GM21737 (cell line): ENCODE measurements around the gene KRTAP10-4.
"Not testable (repeated sequence)": the region's sequence is repeated elsewhere in the genome, so short reads cannot be mapped to it uniquely, and the experiment has no call there.

ENCODE experiments used
- ATAC-seq: cut with Tn5 transposase; IDR thresholded peaks from one replicate; pipeline ENCODE4 v1.9.1; 2021; ENCODE audit warnings: mild to moderate bottlenecking, moderate library complexity; ENCODE audit not compliant: unreplicated experiment

The KRTAP10-4 gene

DNA sequence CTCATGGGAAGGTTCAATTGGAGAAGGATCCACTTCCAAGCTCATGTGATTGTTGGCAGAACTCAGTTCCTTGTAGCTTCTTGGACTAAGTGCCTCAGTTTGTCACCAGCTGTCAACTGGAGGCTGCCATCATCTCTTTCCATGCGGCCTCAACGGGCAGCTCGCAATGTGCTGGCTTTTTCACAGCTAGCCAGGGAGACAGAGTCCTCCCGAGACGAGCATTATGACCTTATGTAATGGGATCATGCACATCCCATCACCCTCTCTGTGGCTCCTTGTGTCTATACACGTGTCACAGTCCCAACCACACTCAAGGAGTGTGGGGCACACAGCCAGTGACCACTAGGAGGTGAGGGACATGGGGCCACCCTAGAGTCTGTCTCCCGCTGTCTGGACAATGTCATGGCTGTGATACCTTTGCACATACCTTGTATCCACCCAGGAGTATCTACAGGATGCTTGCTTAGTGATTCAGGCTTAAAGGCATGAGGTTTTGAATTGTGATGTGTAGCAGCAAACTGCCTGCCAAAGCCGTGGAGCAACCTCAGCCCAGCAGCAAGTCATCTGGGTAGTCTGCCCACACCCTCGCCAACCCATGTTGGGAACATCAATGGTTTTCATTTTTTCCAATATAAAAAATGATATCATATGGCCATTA is 22.7 kb downstream of the KRTAP10-4 start:
- ATAC-seq: no peak

DNA sequence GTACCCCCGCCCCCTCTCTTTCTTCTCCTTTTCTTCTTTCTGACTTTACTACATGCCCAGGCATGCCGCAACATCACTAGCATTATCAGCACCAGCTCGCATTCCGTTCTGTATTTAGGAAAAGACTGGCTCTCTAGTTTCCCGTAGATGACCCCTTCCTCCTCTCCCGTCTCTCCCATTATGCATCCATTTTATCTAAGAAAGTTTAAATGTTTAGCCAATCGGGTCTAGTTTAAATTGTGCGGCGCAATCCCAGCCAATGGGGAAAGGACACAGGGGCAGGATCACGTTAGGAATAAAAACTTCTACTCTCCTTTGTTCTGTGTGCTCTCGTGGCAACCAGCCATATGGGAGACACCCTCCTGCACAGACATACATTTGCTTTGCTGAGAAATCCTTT is 24.5 kb downstream of the KRTAP10-4 start:
- no peak for ATAC-seq

DNA sequence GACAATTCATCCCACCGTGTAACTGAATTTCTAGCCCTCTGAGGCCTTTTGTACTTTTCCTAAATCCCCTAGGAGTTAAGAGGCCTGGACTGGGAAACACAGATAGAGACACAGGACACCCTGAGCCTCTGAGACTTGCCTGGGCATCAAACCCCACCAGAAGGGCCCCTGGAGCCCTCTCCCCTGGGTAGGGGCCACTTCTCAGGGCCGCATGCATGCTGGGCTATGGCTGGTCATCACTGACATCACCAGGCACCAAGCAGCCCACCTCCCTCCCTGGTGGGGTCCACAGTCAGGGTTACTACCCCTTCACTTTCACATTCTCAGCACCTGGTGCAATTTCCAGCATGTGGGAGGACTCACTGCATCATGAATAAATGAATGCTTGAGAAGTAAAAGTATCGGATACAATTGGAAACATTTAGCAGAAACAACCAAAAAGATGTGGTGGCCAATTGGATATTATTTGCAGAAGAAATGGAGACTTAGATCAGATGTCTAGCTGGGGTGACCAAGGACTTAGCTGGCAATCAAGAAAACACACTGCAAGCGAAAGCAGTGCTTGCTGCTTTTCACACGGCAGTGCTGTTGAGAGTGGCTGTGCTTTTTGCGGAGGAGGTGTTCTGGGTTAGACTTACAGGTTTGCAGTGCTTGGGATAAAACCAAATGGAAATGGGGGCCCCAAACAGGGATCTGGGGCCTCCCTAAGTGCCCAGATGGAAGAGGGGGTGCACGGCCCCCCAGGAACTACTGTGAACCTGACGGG is 25.9 kb downstream of the KRTAP10-4 start:
- no peak for ATAC-seq

DNA sequence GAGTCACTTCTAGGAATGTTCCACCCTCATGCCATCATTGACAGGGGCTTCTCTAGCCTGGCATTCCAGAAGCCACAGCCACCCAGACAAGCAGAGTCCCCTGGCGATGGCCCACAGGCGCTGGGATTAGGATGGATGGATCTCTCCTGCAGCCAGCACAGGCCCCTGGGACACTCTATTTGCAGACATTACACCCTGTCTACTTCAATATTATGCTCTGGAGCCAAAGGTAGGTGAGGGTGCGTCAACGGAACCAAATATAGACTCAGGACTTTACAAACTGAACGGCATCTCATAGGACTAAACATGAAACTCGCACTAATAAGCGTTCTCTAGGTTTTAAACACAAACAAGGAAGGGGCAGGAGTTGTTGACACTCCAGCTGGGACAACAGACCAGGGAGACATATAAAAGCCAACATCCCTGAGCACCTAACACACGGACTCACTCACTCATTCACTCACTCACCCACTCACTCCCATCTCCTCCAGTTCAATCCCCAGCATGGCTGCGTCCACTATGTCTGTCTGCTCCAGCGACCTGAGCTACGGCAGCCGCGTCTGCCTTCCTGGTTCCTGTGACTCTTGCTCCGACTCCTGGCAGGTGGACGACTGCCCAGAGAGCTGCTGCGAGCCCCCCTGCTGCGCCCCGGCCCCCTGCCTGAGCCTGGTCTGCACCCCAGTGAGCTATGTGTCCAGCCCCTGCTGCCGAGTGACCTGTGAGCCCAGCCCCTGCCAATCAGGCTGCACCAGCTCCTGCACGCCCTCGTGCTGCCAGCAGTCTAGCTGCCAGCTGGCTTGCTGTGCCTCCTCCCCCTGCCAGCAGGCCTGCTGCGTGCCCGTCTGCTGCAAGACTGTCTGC is 26.8 kb downstream of the KRTAP10-4 start, which contains the start of gene KRTAP10-7:
Gene KRTAP10-7 (plus strand): TSS at position 480 of the 861 bp plus-strand sequence. CDS start 25 bp downstream, at position 505.
- not testable (repeated sequence) for ATAC-seq

DNA sequence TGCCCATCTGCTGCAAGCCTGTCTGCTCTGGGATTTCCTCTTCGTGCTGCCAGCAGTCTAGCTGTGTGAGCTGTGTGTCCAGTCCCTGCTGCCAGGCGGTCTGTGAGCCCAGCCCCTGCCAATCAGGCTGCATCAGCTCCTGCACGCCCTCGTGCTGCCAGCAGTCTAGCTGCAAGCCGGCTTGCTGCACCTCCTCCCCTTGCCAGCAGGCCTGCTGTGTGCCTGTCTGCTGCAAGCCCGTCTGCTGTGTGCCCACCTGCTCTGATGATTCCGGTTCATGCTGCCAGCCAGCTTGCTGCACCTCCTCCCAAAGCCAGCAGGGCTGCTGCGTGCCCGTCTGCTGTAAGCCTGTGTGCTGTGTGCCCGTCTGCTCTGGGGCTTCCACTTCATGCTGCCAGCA is 27.6 kb downstream of the KRTAP10-4 start:
- not testable (repeated sequence) for ATAC-seq

DNA sequence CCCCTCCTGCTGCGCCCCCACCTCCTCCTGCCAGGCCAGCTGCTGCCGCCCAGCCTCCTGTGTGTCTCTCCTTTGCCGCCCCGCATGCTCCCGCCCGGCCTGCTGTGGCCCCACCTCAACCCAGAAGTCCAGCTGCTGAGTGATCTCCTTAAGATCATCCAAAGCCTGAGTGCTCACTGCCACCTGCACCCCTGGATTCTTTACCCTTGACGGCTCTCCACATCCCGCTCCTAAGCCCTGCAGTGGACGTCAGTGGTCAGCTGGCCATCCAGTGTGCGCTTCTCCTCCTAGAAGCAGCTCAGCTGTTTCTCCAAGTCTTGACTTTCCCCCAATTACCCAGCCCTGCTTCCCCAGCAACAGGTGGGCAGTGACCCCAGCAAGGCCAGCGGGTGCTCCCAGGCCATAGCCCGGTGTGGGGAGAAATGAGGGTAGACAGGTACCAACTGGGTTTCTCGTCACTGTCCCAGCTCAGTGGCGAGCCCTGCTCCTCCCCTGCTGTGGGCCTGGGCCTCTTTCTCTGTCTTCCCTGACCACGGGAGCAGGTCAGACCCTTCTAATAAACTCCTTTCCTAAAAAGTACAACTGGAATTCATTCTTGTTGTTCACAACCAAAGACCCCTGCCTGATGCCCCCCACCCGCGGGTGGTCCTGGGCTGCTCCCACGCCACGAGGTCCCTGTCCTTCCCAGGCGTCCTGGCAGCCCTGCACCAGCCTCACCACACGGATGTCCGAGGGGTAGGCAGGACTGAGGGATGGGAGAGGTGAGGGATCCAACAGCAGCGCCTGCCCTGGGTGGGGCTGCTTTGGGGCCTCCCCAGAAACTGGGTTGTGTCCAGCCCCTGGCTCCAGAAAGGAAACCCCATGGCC is 28.3 kb downstream of the KRTAP10-4 start:
- no peak for ATAC-seq

DNA sequence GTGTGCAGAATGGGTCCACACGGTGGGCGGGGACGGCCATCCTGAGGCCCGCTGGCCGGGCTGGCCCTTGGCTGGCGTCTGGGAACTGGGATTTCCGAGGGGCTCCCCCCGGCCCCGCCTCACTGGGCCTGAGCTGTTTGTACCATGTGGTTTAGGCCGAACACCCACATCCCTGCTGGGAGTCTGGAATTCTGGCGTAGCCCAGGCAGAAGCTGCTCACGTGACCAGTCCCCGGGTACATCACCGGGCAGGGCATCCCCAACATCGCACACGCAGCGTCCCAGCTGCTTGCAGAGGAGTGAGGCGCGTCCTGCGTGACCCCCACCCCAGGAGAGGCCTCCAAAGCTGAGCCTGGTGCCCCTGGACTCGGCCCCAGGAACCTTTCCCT is 28.9 kb downstream of the KRTAP10-4 start:
- no peak for ATAC-seq

DNA sequence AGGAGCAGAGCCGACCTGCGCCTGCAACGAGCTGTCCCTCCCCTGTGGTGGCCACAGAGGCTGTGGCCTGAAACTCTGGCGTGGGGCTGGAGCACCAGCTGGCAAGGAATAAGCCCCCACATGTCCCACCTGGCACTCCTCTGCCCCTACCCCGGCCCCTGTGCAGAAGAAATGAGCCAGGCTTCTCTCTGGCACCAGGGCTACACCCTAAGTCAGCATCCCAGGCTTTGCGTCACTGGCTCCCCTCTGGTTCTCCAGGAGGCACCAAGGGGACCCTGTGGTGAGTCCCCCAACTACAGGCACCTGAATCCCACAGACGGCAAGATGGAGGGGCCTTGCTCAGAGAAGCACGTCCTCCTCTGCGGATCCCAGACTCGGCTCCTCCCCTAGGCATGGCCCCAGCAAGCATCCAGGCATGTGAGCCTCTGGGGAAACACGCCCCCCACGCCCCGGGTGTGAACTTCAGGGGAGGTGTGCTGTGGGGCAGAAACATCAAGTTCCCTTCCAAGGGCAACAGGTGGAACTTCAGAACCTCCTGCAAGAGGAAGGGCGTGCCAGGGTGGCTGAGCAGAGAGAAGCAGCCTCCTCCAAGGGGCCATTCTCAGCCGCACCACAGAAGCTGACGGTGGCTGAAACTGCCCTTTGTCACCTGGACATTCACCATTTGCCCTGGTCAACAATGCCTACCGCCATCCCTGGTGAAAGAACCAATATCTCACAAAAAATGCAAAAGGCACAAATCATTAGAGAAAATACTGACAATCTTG is 29.8 kb downstream of the KRTAP10-4 start:
- ATAC-seq: no peak

DNA sequence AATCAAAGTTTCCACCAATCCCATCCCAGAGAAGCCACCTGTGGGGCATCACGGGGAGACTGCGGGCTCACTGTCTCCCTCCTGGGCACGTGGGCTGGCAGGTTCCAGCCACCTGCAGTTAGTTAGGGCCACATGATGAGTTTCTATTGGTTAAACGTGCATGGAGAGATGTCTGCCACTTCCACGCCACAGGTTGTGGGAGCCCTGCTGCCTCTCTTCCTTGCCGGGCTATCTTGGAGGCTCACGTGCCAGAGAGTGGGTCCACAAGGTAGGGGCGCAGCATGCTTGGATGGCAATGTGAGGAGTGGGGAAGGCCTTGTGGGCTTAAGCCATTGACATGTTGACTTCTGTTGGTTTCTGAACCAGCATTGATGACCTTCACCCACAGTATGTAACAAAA is 30.4 kb downstream of the KRTAP10-4 start:
- ATAC-seq: no peak

DNA sequence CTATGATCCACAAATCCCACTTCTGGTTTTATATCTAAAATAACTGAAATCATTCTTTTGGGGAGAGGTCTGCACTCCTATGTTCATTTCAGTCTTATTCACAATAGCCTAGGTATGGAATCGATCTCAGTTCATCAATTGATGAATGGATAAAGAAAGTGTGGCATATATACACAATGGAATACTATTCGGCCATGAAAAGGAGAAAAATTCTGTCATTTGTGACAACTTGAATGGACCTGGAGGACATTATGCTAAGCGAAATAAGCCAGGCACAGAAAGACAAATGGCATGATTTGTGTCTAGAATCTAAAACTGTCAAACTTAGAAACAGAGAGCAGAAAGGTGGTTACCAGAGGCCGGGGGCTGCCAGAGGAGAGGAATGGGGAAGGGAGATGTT is 33.0 kb downstream of the KRTAP10-4 start:
- ATAC-seq: no peak

DNA sequence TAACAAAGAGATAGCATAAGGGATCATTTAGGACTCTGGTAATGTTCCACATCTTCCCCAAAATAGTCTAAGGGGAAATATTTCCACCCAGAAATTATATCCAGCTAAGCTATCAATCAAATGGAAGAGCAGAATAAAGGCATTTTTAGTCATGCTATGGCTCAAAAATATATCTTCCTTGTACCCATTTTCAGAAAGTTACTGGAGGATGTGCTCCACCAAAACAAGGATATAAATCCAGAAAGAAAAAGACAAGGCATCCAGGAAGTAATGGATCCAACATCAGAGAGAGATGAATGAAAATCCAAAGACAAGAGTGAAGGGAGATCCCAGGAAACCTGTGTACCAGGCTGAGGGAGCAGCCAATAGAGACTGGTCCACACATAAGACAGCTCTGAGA is 35.7 kb downstream of the KRTAP10-4 start:
- no peak for ATAC-seq

DNA sequence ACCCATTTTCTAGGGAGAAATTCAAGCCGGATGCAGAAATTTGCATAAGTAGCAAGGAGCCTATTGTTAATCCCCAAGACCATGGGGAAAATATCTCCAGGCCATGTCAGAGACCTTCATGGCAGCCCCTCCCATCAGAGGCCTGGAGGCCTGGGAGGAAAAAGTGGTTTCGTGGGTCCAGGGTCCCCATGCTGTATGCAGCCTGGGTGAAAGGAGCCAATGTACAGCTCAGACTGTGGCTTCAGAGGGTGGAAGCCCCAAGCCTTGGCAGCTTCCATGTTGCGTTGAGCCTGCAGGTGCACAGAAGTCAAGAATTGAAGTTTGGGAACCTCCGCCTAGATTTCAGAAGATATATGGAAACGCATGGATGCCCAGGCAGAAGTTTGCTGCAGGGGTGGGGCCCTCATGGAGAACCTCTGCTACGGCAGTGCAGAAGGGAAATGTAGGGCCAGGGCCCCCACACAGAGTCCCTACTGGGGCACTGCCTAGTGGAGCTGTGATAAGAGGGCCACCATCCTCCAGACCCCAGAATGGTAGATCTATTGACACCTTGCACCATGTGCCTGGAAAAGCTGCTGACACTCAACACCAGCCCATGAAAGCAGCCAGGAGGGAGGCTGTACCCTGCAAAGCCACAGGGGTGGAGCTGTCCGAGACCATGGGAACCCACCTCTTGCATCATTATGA is 36.8 kb downstream of the KRTAP10-4 start:
- ATAC-seq: not testable (repeated sequence)

DNA sequence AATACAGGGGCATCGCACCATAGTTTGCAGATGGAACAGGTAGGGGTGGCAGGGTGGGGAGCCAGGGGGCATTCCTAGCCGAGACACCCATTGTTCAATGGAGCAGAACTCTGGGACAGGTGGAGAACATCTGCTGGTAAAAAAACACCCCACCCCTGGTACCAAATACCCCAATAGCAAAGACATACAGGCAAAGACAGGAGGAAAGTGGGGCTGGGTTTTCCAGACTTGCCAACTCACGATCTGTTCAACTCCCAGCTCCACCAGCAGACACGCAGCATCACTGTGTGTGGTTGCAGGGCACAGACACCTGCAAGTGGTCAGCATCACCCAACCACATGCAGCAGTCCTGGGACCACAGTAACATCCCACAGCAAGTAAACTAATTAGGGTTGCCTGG is 38.0 kb downstream of the KRTAP10-4 start:
- no peak for ATAC-seq

DNA sequence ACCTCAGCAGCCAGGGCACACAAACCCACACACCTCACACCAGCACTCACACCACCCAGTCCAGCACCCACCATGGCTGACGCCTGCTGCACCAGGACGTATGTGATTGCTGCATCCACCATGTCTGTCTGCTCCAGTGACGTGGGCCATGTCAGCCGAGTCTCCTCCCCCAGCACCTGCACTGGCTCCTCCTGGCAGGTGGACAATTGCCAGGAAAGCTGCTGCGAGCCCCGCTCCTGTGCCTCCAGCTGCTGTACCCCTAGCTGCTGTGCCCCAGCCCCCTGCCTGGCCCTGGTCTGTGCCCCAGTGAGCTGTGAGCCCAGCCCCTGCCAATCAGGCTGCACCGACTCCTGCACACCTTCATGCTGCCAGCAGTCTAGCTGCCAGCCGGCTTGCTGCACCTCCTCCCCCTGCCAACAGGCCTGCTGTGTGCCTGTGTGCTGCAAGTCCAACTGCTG is 38.5 kb downstream of the KRTAP10-4 start, which contains the start of gene KRTAP10-8:
Gene KRTAP10-8 (plus strand): TSS at position 51 of the 458 bp plus-strand sequence. CDS start 22 bp downstream, at position 73.
- no peak for ATAC-seq

DNA sequence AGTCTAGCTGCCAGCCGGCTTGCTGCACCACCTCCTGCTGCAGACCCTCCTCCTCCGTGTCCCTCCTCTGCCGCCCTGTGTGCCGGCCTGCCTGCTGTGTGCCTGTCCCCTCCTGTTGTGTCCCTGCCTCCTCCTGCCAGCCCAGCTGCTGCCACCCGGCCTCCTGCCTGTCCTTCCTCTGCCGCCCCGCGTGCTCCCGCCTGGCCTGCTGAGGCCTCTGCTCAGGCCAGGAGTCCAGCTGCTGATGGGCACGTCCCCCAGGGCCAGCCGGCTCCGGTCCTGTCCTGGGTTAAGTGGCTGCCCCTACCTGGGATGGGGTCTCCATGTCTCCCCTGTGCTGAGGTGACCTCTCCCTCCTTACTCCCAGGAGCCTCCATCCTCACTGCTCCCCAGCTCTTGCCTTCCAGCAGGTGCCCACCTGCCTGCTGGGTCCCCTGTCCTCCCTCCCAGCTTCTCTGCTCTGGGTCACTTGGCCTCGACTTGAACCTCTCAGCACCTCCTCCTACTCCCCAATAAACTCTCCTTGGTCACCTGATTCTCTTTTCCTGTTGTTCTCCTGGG is 39.2 kb downstream of the KRTAP10-4 start:
- no peak for ATAC-seq

DNA sequence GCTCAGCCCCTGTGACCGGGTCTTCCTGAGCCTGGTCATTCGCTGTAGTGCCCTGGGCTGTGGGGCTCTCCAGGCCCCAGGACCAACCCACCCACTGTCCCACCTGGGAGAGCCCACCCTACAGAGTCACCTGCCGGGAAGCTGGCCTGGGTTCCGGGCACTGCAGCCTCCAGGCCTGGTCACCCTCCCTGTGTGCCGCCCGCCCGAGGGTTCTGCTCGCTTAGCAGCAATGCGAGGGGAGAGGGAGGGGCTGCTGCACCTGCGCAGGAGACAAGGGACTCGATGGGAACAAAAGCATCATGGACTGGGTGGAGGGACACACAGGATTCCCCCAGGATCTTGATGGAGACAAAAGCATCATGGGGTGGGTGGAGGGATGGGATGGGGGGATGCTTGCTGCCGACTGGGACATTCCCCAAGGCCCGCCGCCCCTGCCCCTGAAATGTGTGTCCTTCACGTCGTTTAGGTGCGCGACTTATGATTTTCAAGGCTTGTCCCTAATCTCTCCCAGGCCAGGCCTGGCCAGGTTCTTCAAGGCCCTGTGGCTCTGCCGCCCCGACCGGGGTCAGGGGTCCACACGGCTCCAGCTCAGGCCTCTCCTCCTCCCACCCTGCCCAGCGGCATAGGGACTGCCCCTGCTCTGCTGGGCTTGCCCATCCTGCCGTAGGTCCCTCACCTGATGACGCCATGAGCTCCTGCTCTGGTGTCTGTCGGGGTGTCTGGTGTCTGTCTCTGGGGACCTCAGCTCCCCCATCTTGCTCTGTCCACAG is 40.0 kb downstream of the KRTAP10-4 start:
- ATAC-seq: no peak

DNA sequence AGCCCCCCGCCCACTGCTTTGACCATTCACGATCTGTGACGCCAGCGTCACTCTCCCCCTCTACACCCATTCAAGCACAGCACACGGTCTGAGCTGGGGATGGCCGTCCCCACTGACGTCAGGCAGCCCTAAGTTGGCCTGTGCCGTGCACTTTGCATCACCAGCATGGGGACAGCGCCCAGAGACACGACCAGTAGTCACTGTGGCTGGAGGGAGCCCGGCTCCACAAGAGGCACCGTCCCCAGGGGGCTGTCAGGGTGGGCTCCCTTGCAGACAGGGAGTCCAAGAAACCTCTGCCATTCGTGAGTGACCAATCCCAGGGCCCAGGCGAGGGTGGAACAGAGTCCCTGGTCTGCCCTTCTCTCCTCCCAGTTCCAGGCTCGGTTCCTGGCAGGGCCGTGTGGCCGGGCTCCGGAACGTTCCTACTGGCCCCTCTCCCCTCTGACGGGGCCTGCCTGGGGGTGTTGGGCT is 40.7 kb downstream of the KRTAP10-4 start:
- no peak for ATAC-seq

DNA sequence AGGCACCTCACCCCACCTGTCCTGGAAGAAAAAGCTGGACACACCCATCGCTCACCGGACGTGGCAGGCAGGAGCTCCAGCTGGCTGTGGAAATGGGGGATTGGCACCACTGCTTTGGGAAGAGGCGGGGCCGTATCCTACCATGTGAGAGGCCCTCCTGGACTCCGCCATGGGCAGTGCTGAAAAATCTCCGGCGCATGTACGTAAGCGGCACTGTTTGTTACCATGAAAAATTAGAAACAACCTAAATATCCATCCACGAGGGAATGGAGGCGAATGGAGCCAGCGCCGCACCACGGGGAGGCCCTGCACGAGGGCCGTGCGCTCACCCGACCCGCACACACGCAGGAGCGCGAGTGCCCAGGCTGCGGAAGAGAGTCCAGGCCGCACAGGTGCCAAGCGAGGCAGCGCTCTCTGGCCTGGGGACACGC is 41.4 kb downstream of the KRTAP10-4 start:
- ATAC-seq: no peak
